IPS DF 4.7 (cell line): ENCODE results near the gene DIAPH1.

Source experiments
- DNase-seq: peaks from one replicate; pipeline ENCODE4 v3.0.0-alpha.2; 2013; ENCODE audit warnings: low spot score; ENCODE audit errors: extremely low read depth

Gene DIAPH1

DNA sequence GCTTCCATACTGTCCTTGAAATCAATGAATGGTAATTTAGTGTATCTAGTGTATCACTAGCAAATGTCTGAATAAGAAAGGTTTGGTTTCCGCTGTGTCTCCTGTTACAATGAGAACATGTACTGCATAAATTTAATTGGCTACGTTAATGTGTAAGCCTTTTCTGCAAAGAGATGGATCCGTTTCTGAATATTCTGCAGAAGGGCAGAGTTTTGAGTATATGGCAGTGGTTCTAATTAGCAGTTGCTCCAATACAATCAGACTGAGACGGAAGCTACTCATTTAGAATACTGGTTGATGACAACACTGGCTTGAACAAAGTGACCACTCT lies 134.5 kb downstream of the DIAPH1 start:
- DNase-seq, result no peak

DNA sequence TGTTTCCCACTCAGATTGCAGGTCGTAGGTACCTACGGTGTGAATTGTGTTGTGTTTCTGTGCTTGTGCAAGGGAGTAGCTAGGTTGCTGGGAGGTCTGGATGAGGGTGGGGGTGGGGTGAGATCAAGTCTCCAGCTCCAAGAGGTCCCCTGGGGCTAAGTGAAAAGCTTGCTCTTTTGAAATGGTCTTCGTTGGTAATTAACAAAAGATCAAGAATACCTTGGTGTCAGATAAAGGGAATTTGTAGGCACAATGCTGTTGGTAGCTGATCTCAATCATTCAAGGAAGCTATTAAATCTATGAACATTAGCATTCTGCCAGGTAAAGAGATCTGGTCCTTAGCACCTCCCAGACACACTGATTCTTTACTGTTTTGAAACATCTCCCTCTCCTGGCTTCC lies 134.9 kb downstream of the DIAPH1 start:
- no peak for DNase-seq

DNA sequence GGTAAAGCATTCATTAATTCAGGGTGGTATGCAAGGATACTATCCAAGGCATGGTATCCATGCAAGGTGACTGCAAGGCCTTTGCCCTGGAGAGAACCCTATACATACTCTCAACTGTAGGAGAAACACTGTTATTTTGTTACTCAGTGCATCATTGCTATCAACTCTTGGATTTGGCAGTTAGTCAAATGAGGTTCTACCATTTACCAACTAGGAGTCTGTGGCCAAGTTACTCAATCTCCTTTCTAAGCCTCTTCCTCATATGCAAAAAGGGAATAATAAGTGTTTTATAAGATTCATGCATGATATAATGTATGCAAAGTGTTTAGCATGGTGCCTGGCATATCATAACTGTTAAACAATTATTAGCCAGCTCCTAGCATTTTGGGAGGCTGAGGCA lies 139.0 kb downstream of the DIAPH1 start:
- no peak for DNase-seq

DNA sequence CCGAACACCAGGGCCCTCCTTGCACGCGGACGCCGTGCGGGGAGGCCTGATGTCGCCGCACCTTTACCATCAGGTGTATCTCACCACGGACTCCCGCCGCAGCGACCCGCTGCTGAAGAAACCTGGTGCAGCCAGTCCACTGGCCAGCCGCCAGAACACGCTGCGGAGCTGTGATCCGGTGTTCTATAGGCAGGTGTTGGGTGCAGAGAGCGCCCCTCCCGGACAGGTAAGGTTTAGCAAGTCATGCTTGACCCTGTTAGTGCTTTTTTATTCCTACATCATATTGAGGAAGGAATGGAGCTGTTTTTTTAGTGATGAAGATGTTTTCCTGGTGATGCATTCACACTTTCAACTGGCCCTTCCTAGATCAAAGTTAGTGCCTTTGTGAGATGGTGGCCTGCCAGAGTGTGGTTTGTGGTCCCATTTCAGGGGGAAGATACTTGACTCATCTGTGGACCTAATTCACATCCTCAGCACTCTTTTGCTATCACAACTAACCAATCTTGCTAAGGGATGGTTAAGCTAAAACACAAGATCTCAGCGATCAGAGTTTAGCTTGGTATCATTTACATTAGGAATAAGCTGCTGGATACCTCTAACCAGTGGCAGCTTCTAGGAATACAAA lies 140.4 kb downstream of the DIAPH1 start:
- DNase-seq, result no peak

DNA sequence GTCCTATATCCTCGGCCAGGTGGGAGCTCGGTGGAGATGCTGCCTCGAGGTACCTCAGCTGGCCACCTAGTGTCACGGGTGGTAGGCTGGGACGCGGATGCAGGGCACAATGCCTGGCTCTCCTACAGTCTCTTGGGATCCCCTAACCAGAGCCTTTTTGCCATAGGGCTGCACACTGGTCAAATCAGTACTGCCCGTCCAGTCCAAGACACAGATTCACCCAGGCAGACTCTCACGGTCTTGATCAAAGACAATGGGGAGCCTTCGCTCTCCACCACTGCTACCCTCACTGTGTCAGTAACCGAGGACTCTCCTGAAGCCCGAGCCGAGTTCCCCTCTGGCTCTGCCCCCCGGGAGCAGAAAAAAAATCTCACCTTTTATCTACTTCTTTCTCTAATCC lies 141.0 kb downstream of the DIAPH1 start:
- DNase-seq, result no peak

DNA sequence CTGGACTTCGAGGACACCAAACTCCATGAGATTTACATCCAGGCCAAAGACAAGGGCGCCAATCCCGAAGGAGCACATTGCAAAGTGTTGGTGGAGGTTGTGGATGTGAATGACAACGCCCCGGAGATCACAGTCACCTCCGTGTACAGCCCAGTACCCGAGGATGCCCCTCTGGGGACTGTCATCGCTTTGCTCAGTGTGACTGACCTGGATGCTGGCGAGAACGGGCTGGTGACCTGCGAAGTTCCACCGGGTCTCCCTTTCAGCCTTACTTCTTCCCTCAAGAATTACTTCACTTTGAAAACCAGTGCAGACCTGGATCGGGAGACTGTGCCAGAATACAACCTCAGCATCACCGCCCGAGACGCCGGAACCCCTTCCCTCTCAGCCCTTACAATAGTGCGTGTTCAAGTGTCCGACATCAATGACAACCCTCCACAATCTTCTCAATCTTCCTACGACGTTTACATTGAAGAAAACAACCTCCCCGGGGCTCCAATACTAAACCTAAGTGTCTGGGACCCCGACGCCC lies 141.7 kb downstream of the DIAPH1 start:
- DNase-seq, result no peak

DNA sequence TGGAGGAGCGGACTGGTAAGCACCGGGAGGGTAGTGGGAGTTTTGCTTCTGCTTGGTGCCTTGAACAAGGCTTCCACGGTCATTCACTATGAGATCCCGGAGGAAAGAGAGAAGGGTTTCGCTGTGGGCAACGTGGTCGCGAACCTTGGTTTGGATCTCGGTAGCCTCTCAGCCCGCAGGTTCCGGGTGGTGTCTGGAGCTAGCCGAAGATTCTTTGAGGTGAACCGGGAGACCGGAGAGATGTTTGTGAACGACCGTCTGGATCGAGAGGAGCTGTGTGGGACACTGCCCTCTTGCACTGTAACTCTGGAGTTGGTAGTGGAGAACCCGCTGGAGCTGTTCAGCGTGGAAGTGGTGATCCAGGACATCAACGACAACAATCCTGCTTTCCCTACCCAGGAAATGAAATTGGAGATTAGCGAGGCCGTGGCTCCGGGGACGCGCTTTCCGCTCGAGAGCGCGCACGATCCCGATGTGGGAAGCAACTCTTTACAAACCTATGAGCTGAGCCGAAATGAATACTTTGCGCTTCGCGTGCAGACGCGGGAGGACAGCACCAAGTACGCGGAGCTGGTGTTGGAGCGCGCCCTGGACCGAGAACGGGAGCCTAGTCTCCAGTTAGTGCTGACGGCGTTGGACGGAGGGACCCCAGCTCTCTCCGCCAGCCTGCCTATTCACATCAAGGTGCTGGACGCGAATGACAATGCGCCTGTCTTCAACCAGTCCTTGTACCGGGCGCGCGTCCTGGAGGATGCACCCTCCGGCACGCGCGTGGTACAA lies 142.5 kb downstream of the DIAPH1 start:
- DNase-seq, result no peak

DNA sequence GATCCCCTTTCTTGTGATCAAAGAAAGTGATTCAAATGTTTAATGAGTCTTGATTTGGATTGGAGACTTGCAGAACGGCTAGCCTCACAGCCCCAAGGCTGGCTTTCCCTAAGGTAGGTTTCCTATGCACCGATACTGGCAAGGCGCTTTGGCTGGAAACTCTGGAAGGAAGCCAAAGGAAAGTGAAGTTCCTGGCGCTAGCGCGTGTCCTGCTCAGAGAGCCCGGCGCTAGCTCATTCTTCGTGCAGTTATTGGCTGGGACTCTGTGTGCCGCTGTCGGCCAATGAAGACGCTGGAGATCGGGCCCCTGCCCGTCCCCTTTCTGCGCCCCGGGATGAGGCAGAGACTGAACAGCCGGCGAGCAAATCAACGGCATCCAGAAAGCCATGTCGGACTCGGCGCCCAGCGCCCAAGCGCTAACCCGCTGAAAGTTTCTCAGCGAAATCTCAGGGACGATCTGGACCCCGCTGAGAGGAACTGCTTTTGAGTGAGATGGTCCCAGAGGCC lies 143.1 kb downstream of the DIAPH1 start, which contains the start of gene PCDHGC3:
PCDHGC3 (plus strand) TSS at position 342 of the 507 bp plus-strand sequence; CDS start at position 493, 151 bp downstream.
- no peak for DNase-seq

DNA sequence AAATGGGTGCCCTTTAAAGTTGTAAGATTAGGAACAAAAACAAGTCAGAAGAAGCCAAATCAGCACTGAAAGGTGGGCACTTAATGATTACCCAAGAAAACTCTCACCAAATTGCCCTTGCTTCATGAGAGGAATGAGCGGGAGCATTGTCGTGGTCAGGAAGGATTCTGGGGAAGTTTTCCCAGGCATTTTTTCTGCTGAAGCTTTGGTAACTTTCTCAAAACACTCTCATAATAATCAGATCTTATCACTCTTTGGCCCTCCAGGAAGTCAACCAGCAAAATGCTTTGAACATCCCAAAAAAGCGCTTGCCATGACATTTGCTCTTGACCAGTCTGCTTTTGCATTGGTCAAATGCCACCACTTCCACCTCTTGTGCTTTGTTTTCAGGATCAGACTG lies 153.4 kb downstream of the DIAPH1 start:
- DNase-seq, result no peak
